Ovary (tissue), 3 donors: ENCODE data around the gene LYRM4.

Experiments used
- CTCF ChIP-seq, 3 donors: fragments of 450-650 bp in 2 of 3; fragments of 200-600 bp in 1 of 3; IDR thresholded peaks; one replicate each; pipeline versions ENCODE4 v1.5.1 to v1.8.0; 2016 to 2022; ENCODE audit warnings: antibody characterized with exemption in 3 of 3, mild to moderate bottlenecking in 1 of 3
- POLR2A ChIP-seq: fragments of 450-650 bp; IDR thresholded peaks from one replicate; pipeline ENCODE4 v1.6.1; 2017; ENCODE audit warnings: antibody characterized with exemption, mild to moderate bottlenecking, moderate library complexity
- donor health status: DM: no; HTN: no; CAD: no.

- TF ChIP-seq CTCF (IDR thresholded peaks at IDR 0.05) = no peak
- TF ChIP-seq POLR2A = no peak
These were observed 1.3 kb downstream of the LYRM4 start for GRCh38 chr6:5259428-5259827.
